ENCODE measurements around the gene ADK. TPM values are rescaled to one million over a fixed set of nuclear protein-coding genes. Genes with fewer than 3 reads are reported as not detected.

Gene ADK
- total RNA-seq, 1 experiment from 2014 or later, result 26.8 TPM

- Histone ChIP-seq H3K27me3 (ENCODE audit: insufficient read depth, low read length) (no peaks in the 10 kb centered on the region), H4K91ac (ENCODE audit: insufficient read length, low read depth, low read length) (no peak overlapping the region), H3K56ac (ENCODE audit: insufficient read length, low read depth, low read length) (no peak overlapping the region), H2BK20ac (ENCODE audit: low read depth, low read length, poor library complexity, severe bottlenecking) (no peak overlapping the region), H3K14ac (ENCODE audit: insufficient read depth, low read length) (no peak overlapping the region), H4K8ac (replicated peaks; ENCODE audit: insufficient read length, low read depth, low read length) (no peak overlapping the region), H2AFZ (ENCODE audit: low read length) (no peak overlapping the region), H2BK120ac (ENCODE audit: low read depth, low read length, poor library complexity, severe bottlenecking) (no peak overlapping the region), H3K9me3 (ENCODE audit: control insufficient read depth, low read depth, low read length) (no peaks in the 10 kb centered on the region), H3K23me2 (ENCODE audit: insufficient read length, low read depth, low read length, poor library complexity, severe bottlenecking) (no peaks in the 10 kb centered on the region), H4K5ac (ENCODE audit: insufficient read length, low read depth, low read length) (no peak overlapping the region), H3K4me1 (ENCODE audit: insufficient read depth, low read length) (no peaks in the 10 kb centered on the region), H3K79me2 (ENCODE audit: insufficient read depth, low read length) (0 out of 2 replicates have a peak, but pooled peaks cover 1% of the 10 kb centered on the region), H3T11ph (ENCODE audit: low read length) (no peak overlapping the region), H3K18ac (ENCODE audit: insufficient read length, low read depth, low read length) (no peak overlapping the region), H4K20me1 (ENCODE audit: control insufficient read depth, insufficient read depth, insufficient read length) (no peaks in the 10 kb centered on the region), H3K4me2 (ENCODE audit: insufficient read depth, insufficient read length, low read length) (no peak overlapping the region), H2BK5ac (ENCODE audit: insufficient read length, low read length) (no peak overlapping the region), H3K9ac (ENCODE audit: extremely low read depth, insufficient read length, low read length) (no peak overlapping the region), H2AK5ac (ENCODE audit: insufficient read length, low read length) (no peak overlapping the region), H3K27ac (ENCODE audit: insufficient read length, low read depth, low read length) (no peak overlapping the region), H3K23ac (ENCODE audit: insufficient read length, low read depth, low read length) (no peak overlapping the region), H2BK12ac (ENCODE audit: insufficient read length, low read depth, low read length) (no peak overlapping the region), H3K79me1 (ENCODE audit: insufficient read depth, low read depth, low read length, poor library complexity, severe bottlenecking) (no peaks in the 10 kb centered on the region), H2BK15ac (ENCODE audit: low read depth, low read length) (no peak overlapping the region), H3K4ac (ENCODE audit: low read depth, low read length) (no peak overlapping the region)
- DNase-seq, result no peak
- Mint-ChIP-seq H3K4me1 (no peaks in the 10 kb centered on the region; a peak in 2 of 4 replicates), H3K4me3 (no peak overlapping the region), H3K27me3 (ENCODE audit: low read depth) (no peaks in the 10 kb centered on the region), H3K9me3 (no peaks in the 10 kb centered on the region), H3K36me3 (ENCODE audit: insufficient read depth in 1 of 3, low read depth in 3 of 3) (no peaks in the 10 kb centered on the region), H3K27ac (no peak overlapping the region)
- TF ChIP-seq CTCF (conservative IDR thresholded peaks at IDR 0.05), result no peak
- no CpG with 5 or more reads among the region's 1 CpG for WGBS (ENCODE audit: extremely low coverage, insufficient read length, low lambda C conversion rate)
Measured at GRCh38 chr10:74380795-74381194, 229.8 kb downstream of the ADK start.
